ENCODE data around the gene WDR5.
"Not testable (repeated sequence)": the region's sequence is repeated elsewhere in the genome, so short reads cannot be mapped to it uniquely, and the experiment has no call there.

The WDR5 gene

GRCh38 chr9:134135343-134136117 is at the start of gene WDR5:
TSS of gene WDR5 (plus strand) at chr9:134136082. CDS start at chr9:134139878, 3,796 bp downstream.
- TF ChIP-seq ZNF384 (IDR thresholded peaks at IDR 0.05) (no peak), ARNT (IDR thresholded peaks at IDR 0.05) (no peak), BHLHE40 (IDR thresholded peaks at IDR 0.05; ENCODE audit: borderline replicate concordance) (no peak), SP1 (IDR thresholded peaks at IDR 0.05) (no peak), FOXK2 (IDR thresholded peaks at IDR 0.05) (no peak), FOXA1 (IDR thresholded peaks at IDR 0.05) (no peak), HDGF (IDR thresholded peaks at IDR 0.05; ENCODE audit: borderline replicate concordance) (no peak), SUZ12 (IDR thresholded peaks at IDR 0.05) (no peak), CTBP1 (IDR thresholded peaks at IDR 0.05; ENCODE audit: borderline replicate concordance) (no peak), NFRKB (IDR thresholded peaks at IDR 0.05) (no peak), ELF4 (IDR thresholded peaks at IDR 0.05) (no peak), TARDBP (IDR thresholded peaks at IDR 0.05) (no peak), FOXM1 (IDR thresholded peaks at IDR 0.05; ENCODE audit: borderline replicate concordance) (peak; percentile 35; the same call in 1 of the 2 replicates), LEF1 (IDR thresholded peaks at IDR 0.05; ENCODE audit: borderline replicate concordance) (no peak), L3MBTL2 (conservative IDR thresholded peaks at IDR 0.05) (peak; percentile 90)
- TF ChIP-seq, protein P1, sequence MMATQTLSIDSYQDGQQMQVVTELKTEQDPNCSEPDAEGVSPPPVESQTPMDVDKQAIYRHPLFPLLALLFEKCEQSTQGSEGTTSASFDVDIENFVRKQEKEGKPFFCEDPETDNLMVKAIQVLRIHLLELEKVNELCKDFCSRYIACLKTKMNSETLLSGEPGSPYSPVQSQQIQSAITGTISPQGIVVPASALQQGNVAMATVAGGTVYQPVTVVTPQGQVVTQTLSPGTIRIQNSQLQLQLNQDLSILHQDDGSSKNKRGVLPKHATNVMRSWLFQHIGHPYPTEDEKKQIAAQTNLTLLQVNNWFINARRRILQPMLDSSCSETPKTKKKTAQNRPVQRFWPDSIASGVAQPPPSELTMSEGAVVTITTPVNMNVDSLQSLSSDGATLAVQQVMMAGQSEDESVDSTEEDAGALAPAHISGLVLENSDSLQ (IDR thresholded peaks at IDR 0.05): no peak
- DNase-seq (ENCODE audit: extremely low spot score): peak; percentile 99
- ChIA-PET POLR2A (interaction anchor here (0.6 to 2.4 kb wide), 14 partner anchors 11 to 529 kb away, joined by 3 to 20 read pairs (median 3); partner anchors contain the start of gene RNU6ATAC), CTCF (no interaction called here)

GRCh38 chr9:134088063-134088725 is 47.7 kb upstream of the WDR5 start:
- ChIA-PET CTCF (no interaction called here), POLR2A (interaction anchor here (1.0 kb wide), 1 partner anchor 48 kb away, joined by 3 read pairs; the partner anchor contains the start of gene WDR5)
- TF ChIP-seq FOXK2 (IDR thresholded peaks at IDR 0.05): no peak
- DNase-seq (ENCODE audit: extremely low spot score): no peak

- no peak for TF ChIP-seq SP1 (IDR thresholded peaks at IDR 0.05)
- no peak for TF ChIP-seq CTBP1 (IDR thresholded peaks at IDR 0.05; ENCODE audit: borderline replicate concordance)
- TF ChIP-seq FOXK2 (IDR thresholded peaks at IDR 0.05): no peak
- TF ChIP-seq FOXA1 (IDR thresholded peaks at IDR 0.05): no peak
- TF ChIP-seq ELF4 (IDR thresholded peaks at IDR 0.05): no peak
- TF ChIP-seq TARDBP (IDR thresholded peaks at IDR 0.05): no peak
- ChIA-PET CTCF (no interaction called here), POLR2A (no interaction called here)
- no peak for DNase-seq (ENCODE audit: extremely low spot score)
Measured at GRCh38 chr9:134089972-134090371, 45.9 kb upstream of the WDR5 start.

- DNase-seq (ENCODE audit: extremely low spot score): peak; percentile 69
- CTCF ChIA-PET: no interaction called here
- POLR2A ChIA-PET: no interaction called here
- TF ChIP-seq NFRKB (IDR thresholded peaks at IDR 0.05): no peak
- no peak for TF ChIP-seq FOXM1 (IDR thresholded peaks at IDR 0.05; ENCODE audit: borderline replicate concordance)
- no peak for TF ChIP-seq SP1 (IDR thresholded peaks at IDR 0.05)
- TF ChIP-seq FOXK2 (IDR thresholded peaks at IDR 0.05): no peak
- no peak for TF ChIP-seq ELF4 (IDR thresholded peaks at IDR 0.05)
- no peak for TF ChIP-seq ZNF384 (IDR thresholded peaks at IDR 0.05)
- TF ChIP-seq CTBP1 (IDR thresholded peaks at IDR 0.05; ENCODE audit: borderline replicate concordance): no peak
- no peak for TF ChIP-seq HDGF (IDR thresholded peaks at IDR 0.05; ENCODE audit: borderline replicate concordance)
- TF ChIP-seq FOXA1 (IDR thresholded peaks at IDR 0.05): no peak
Measured at GRCh38 chr9:134099123-134099761, 36.6 kb upstream of the WDR5 start.

DNA sequence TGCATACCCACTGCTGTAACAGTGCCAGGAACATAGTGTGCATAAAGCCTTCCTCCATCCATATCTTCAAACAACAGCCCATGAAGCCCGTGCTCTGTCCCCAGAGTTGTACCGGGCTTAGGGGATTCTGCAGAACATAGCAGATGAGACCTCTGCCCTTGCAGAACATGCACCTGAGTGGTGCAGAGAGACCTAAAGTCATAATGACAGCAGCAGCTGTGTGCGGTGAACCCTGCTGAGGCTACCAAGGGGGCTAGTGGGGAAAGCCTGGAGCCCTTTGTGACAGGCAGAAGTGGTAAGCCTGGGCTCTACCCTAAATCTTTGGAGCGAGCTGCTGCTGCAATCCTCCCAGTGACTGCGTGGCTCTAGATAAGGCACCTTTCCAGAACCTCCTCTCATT is 35.8 kb upstream of the WDR5 start:
- POLR2A ChIA-PET: no interaction called here
- TF ChIP-seq L3MBTL2 (conservative IDR thresholded peaks at IDR 0.05): no peak
- TF ChIP-seq TARDBP (IDR thresholded peaks at IDR 0.05): no peak
- no peak for TF ChIP-seq BHLHE40 (IDR thresholded peaks at IDR 0.05; ENCODE audit: borderline replicate concordance)
- TF ChIP-seq ZNF384 (IDR thresholded peaks at IDR 0.05): no peak
- TF ChIP-seq FOXM1 (IDR thresholded peaks at IDR 0.05; ENCODE audit: borderline replicate concordance): no peak
- no peak for TF ChIP-seq SP1 (IDR thresholded peaks at IDR 0.05)
- TF ChIP-seq FOXA1 (IDR thresholded peaks at IDR 0.05): no peak
- TF ChIP-seq, protein P1 (IDR thresholded peaks at IDR 0.05): no peak
- TF ChIP-seq LEF1 (IDR thresholded peaks at IDR 0.05; ENCODE audit: borderline replicate concordance): no peak
- TF ChIP-seq CTBP1 (IDR thresholded peaks at IDR 0.05; ENCODE audit: borderline replicate concordance): no peak
- no peak for DNase-seq (ENCODE audit: extremely low spot score)
- CTCF ChIA-PET: no interaction called here

DNA sequence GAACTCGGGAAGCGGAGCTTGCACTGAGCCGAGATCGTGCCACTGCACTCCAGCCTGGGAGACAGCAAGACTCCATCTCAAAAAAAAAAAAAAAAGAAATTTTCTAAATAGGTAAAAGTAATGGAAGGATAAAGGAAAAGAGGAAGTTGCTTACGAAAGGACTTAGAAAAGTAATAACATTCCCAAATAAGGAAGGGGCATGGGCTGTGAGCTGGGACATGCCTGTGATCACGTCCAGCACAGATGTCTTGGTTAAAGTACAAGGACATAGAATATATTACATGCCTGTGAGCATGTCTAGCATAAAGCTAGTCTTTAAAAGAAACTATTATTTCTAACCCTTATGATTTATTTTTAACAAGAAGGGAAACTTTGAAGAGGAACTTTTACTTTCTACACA is 34.7 kb upstream of the WDR5 start:
- DNase-seq (ENCODE audit: extremely low spot score); POLR2A ChIA-PET; CTCF ChIA-PET: not testable (repeated sequence)

GRCh38 chr9:134101623-134102149 is 34.2 kb upstream of the WDR5 start:
- ChIA-PET CTCF (no interaction called here), POLR2A (no interaction called here)
- no peak for DNase-seq (ENCODE audit: extremely low spot score)
- no peak for TF ChIP-seq ARNT (IDR thresholded peaks at IDR 0.05)
- TF ChIP-seq FOXA1 (IDR thresholded peaks at IDR 0.05): no peak
- no peak for TF ChIP-seq CTBP1 (IDR thresholded peaks at IDR 0.05; ENCODE audit: borderline replicate concordance)
- TF ChIP-seq, protein P1 (IDR thresholded peaks at IDR 0.05): no peak
- TF ChIP-seq FOXK2 (IDR thresholded peaks at IDR 0.05): no peak
- TF ChIP-seq SP1 (IDR thresholded peaks at IDR 0.05): no peak
- no peak for TF ChIP-seq SUZ12 (IDR thresholded peaks at IDR 0.05)
- no peak for TF ChIP-seq ELF4 (IDR thresholded peaks at IDR 0.05)
- no peak for TF ChIP-seq FOXM1 (IDR thresholded peaks at IDR 0.05; ENCODE audit: borderline replicate concordance)
- no peak for TF ChIP-seq L3MBTL2 (conservative IDR thresholded peaks at IDR 0.05)

All from HEK293T (cell line).